HepG2 (cell line): ENCODE results near the gene CHRNB1. TPM values are rescaled to one million over a fixed set of nuclear protein-coding genes. Genes with fewer than 3 reads are reported as not detected.

Experiments used
- AKNA ChIP-seq: sonication (generic); formaldehyde crosslinking; IDR thresholded peaks from 2 replicates; pipeline ENCODE4 v1.4.0; 2020; ENCODE audit warnings: missing genetic modification reagents, borderline replicate concordance
- HDAC2 ChIP-seq: sonication (generic); formaldehyde crosslinking; IDR thresholded peaks from 2 replicates; pipeline ENCODE4 v1.4.0; 2020; ENCODE audit warnings: missing genetic modification reagents
- PHB2 ChIP-seq: fragments of 450-650 bp; IDR thresholded peaks from 2 replicates; pipeline ENCODE4 v1.6.1; 2018; ENCODE audit not compliant: partially characterized antibody
- RBM39 ChIP-seq: fragments of 200-400 bp; formaldehyde crosslinking; IDR thresholded peaks from one replicate; pipeline ENCODE4 v1.6.1; 2018; ENCODE audit warnings: antibody characterized with exemption, mild to moderate bottlenecking, low read depth, low read length; ENCODE audit not compliant: poor library complexity, severe bottlenecking
- STAG1 ChIP-seq: sonication (generic); formaldehyde crosslinking; IDR thresholded peaks from 2 replicates; pipeline ENCODE4 v1.4.0; 2020; ENCODE audit warnings: missing genetic modification reagents
- ZC3H4 ChIP-seq: sonication (generic); formaldehyde crosslinking; IDR thresholded peaks from 2 replicates; pipeline ENCODE4 v1.4.0; 2020; ENCODE audit warnings: missing genetic modification reagents, borderline replicate concordance
- ZFAT ChIP-seq: sonication (generic); formaldehyde crosslinking; conservative IDR thresholded peaks from 2 replicates; pipeline ENCODE4 v1.8.1; 2023; ENCODE audit warnings: missing genetic modification reagents, inconsistent platforms
- ZNF143 ChIP-seq: sonication (generic); formaldehyde crosslinking; IDR thresholded peaks from 2 replicates; pipeline ENCODE4 v1.4.0; 2020; ENCODE audit warnings: missing genetic modification reagents
- ZNF251 ChIP-seq: sonication (generic); formaldehyde crosslinking; IDR thresholded peaks from 2 replicates; pipeline ENCODE4 v1.9.0; 2021; ENCODE audit warnings: mild to moderate bottlenecking, missing genetic modification reagents
- ZNF280D ChIP-seq: sonication (generic); formaldehyde crosslinking; IDR thresholded peaks from 2 replicates; pipeline ENCODE4 v1.5.1; 2020; ENCODE audit warnings: mild to moderate bottlenecking, missing genetic modification reagents
- ZNF556 ChIP-seq: sonication (generic); formaldehyde crosslinking; IDR thresholded peaks from 2 replicates; pipeline ENCODE4 v1.4.0; 2020; ENCODE audit warnings: mild to moderate bottlenecking, missing genetic modification reagents, borderline replicate concordance
- ZNF614 ChIP-seq: IDR thresholded peaks from 2 replicates; pipeline ENCODE4 v1.6.1; 2018; ENCODE audit warnings: missing biosample characterization, missing genetic modification reagents, inconsistent platforms, borderline replicate concordance
- polyA plus RNA-seq, 8 experiments: library from polyadenylated mRNA; depleted of rRNA in 3 of 8; stranded (reverse) in 7 of 8; unstranded in 1 of 8; fragments of >200 nt; fragmentation: Illumina TruSeq in 4 of 8; extraction: Trizol in 4 of 8; gene quantifications; 2 replicates each; pipeline versions ENCODE4 v1.2.1 to v1.2.3, GENCODE V29; 2011 to 2016; ENCODE audit warnings: low read depth in 4 of 8, missing spikeins in 1 of 8, mixed read lengths in 1 of 8; ENCODE audit not compliant: insufficient read depth in 1 of 8
- total RNA-seq, 5 experiments: library from RNA; depleted of rRNA; stranded (reverse); fragments of >200 nt; fragmentation: Illumina TruSeq; extraction: Trizol; gene quantifications; 2 replicates each; pipeline ENCODE4 v1.2.3, GENCODE V29; 2016; ENCODE audit warnings: low read depth in 1 of 5
- TF ChIP-seq, protein P1 (sequence below): conservative IDR thresholded peaks from 2 replicates; pipeline ENCODE4 v1.6.1; 2018; ENCODE audit warnings: missing genetic modification reagents
- TF ChIP-seq, protein P2 (sequence below): sonication (generic); formaldehyde crosslinking; IDR thresholded peaks from 2 replicates; pipeline ENCODE4 v1.4.0; 2020; ENCODE audit warnings: missing genetic modification reagents
- TF ChIP-seq, protein P3 (sequence below): sonication (generic); formaldehyde crosslinking; IDR thresholded peaks from 2 replicates; pipeline ENCODE4 v1.4.0; 2020; ENCODE audit warnings: missing genetic modification reagents

The CHRNB1 gene
- total and polyA plus RNA-seq, 2 of the 13 experiments (the other 11 are each of a cell fraction or from before 2014, with no cell fraction given): 5.4 to 33.7 TPM

DNA sequence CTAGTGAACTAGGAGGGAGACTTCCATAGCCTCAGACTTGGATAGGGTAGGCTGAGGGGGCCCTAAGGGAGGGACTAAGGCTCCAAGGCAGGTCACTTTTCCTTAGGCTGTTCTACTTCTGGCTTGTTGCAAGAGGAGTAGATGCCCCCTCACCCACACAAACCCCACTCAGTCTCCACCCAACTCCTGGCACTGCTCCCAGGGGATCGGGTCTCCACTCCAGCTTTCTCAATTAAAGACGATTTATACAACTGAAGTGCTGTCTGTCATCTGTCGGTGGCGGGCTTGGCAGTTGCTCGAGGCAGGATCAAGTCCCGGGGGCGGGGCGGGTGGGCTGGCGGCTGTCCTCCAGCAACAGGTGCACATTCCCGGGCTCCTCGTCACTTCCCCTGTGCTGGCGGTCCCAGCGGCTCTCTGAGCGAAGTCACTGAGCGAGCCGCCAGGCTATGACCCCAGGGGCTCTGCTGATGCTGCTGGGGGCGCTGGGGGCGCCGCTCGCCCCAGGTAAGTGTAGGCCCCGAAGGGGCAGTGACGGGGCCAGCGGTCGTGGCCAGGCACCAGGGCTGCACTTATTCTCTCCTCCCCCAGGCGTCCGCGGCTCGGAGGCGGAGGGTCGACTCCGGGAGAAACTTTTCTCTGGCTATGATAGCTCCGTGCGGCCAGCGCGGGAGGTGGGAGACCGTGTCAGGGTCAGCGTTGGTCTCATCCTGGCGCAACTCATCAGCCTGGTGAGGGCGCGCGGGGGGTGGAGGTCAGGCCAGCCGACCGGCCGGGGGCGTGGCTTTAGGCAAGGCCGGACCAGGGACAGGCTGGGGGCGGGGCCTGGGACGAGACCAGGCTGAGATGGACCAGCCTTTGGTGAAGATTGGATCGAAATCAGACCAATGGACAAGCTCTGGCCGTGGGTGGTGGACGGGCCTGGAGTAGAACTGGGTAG lies at the start of gene CHRNB1 (continued):
- TF ChIP-seq ZNF280D (0 out of 2 replicates have a peak, but pooled peaks have one; percentile 15), ZNF143 (no peak), AKNA (CRISPR knock-in tag) (no peak), ZC3H4 (CRISPR knock-in tag) (no peak), ZNF614 (CRISPR knock-in tag) (no peak), ZNF556 (CRISPR knock-in tag) (peak; percentile 90), PHB2 (no peak), HDAC2 (CRISPR knock-in tag) (no peak), ZNF251 (0 out of 2 replicates have a peak, but pooled peaks have one; percentile 48), ZFAT (CRISPR knock-in tag) (no peak), RBM39 (peak; percentile 84), STAG1 (CRISPR knock-in tag) (peak; percentile 3; the same call in 1 of the 2 replicates)
- TF ChIP-seq, protein P1, sequence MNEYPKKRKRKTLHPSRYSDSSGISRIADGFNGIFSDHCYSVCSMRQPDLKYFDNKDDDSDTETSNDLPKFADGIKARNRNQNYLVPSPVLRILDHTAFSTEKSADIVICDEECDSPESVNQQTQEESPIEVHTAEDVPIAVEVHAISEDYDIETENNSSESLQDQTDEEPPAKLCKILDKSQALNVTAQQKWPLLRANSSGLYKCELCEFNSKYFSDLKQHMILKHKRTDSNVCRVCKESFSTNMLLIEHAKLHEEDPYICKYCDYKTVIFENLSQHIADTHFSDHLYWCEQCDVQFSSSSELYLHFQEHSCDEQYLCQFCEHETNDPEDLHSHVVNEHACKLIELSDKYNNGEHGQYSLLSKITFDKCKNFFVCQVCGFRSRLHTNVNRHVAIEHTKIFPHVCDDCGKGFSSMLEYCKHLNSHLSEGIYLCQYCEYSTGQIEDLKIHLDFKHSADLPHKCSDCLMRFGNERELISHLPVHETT (CRISPR knock-in tag): no peak
- TF ChIP-seq, protein P2, sequence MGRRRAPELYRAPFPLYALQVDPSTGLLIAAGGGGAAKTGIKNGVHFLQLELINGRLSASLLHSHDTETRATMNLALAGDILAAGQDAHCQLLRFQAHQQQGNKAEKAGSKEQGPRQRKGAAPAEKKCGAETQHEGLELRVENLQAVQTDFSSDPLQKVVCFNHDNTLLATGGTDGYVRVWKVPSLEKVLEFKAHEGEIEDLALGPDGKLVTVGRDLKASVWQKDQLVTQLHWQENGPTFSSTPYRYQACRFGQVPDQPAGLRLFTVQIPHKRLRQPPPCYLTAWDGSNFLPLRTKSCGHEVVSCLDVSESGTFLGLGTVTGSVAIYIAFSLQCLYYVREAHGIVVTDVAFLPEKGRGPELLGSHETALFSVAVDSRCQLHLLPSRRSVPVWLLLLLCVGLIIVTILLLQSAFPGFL (CRISPR knock-in tag): no peak
- TF ChIP-seq, protein P3, sequence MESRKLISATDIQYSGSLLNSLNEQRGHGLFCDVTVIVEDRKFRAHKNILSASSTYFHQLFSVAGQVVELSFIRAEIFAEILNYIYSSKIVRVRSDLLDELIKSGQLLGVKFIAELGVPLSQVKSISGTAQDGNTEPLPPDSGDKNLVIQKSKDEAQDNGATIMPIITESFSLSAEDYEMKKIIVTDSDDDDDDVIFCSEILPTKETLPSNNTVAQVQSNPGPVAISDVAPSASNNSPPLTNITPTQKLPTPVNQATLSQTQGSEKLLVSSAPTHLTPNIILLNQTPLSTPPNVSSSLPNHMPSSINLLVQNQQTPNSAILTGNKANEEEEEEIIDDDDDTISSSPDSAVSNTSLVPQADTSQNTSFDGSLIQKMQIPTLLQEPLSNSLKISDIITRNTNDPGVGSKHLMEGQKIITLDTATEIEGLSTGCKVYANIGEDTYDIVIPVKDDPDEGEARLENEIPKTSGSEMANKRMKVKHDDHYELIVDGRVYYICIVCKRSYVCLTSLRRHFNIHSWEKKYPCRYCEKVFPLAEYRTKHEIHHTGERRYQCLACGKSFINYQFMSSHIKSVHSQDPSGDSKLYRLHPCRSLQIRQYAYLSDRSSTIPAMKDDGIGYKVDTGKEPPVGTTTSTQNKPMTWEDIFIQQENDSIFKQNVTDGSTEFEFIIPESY (CRISPR knock-in tag): no peak
